Measurements from ENCODE around the gene CNPY1. TPM values are rescaled to one million over a fixed set of nuclear protein-coding genes. Genes with fewer than 3 reads are reported as not detected.
"Not testable (repeated sequence)": the region's sequence is repeated elsewhere in the genome, so short reads cannot be mapped to it uniquely, and the experiment has no call there.

CNPY1 gene
- total RNA-seq, 1 donor from 2014 or later = not detected

GRCh38 chr7:155521743-155522398 lies 24.5 kb downstream of the CNPY1 start:
- TF ChIP-seq, protein P1, sequence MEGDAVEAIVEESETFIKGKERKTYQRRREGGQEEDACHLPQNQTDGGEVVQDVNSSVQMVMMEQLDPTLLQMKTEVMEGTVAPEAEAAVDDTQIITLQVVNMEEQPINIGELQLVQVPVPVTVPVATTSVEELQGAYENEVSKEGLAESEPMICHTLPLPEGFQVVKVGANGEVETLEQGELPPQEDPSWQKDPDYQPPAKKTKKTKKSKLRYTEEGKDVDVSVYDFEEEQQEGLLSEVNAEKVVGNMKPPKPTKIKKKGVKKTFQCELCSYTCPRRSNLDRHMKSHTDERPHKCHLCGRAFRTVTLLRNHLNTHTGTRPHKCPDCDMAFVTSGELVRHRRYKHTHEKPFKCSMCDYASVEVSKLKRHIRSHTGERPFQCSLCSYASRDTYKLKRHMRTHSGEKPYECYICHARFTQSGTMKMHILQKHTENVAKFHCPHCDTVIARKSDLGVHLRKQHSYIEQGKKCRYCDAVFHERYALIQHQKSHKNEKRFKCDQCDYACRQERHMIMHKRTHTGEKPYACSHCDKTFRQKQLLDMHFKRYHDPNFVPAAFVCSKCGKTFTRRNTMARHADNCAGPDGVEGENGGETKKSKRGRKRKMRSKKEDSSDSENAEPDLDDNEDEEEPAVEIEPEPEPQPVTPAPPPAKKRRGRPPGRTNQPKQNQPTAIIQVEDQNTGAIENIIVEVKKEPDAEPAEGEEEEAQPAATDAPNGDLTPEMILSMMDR (IDR thresholded peaks at IDR 0.05; ENCODE audit: insufficient read depth, low read depth, low read length) = no peak
- no peak for TF ChIP-seq EZH2 (IDR thresholded peaks at IDR 0.05; ENCODE audit: insufficient read depth, low read length)
- H3K4me2 ChIP-seq (ENCODE audit: low read length) = no peak overlapping the region
- no peaks in the 10 kb centered on the region for H4K20me1 ChIP-seq (ENCODE audit: insufficient read depth, low read length)
- H3K36me3 ChIP-seq (ENCODE audit: insufficient read depth, low read length) = no peaks in the 10 kb centered on the region
- no peak overlapping the region for H3K4me3 ChIP-seq (ENCODE audit: insufficient read depth, low read depth, low read length)
- no peak for FAIRE-seq
- H3K79me2 ChIP-seq (ENCODE audit: insufficient read depth, low read length) = no peaks in the 10 kb centered on the region
- Mint-ChIP-seq H3K9me3 (ENCODE audit: unreplicated experiment) (peaks cover 6% of the 10 kb centered on the region), H3K27ac (ENCODE audit: unreplicated experiment) (no peak overlapping the region), H3K27me3 (ENCODE audit: low read depth, unreplicated experiment) (peaks cover 92% of the 10 kb centered on the region), H3K36me3 (ENCODE audit: low read depth, unreplicated experiment) (peaks cover 3% of the 10 kb centered on the region), H3K4me3 (ENCODE audit: unreplicated experiment) (no peak overlapping the region), H3K4me1 (ENCODE audit: low read depth, unreplicated experiment) (no peaks in the 10 kb centered on the region)
- H3K9me3 ChIP-seq (ENCODE audit: insufficient read depth, low read depth, low read length) = no peaks in the 10 kb centered on the region
- DNase-seq (ENCODE audit: low read depth) = no peak
- no peak overlapping the region for H3K9ac ChIP-seq (ENCODE audit: low read length)
- H3K27me3 ChIP-seq (ENCODE audit: insufficient read depth, low read length) = peaks cover 9% of the 10 kb centered on the region
- H2AFZ ChIP-seq (ENCODE audit: low read depth, low read length) = no peak overlapping the region
- no peak overlapping the region for H3K27ac ChIP-seq (ENCODE audit: low read depth, low read length)
- H3K4me1 ChIP-seq (ENCODE audit: insufficient read depth, low read length) = no peaks in the 10 kb centered on the region

- Mint-ChIP-seq H3K36me3 (ENCODE audit: low read depth, unreplicated experiment) (peaks cover 3% of the 10 kb centered on the region), H3K4me1 (ENCODE audit: low read depth, unreplicated experiment) (no peaks in the 10 kb centered on the region), H3K9me3 (ENCODE audit: unreplicated experiment) (peaks cover 6% of the 10 kb centered on the region), H3K4me3 (ENCODE audit: unreplicated experiment) (no peak overlapping the region), H3K27ac (ENCODE audit: unreplicated experiment) (no peak overlapping the region), H3K27me3 (ENCODE audit: low read depth, unreplicated experiment) (peaks cover 90% of the 10 kb centered on the region)
- H3K4me1 ChIP-seq (ENCODE audit: insufficient read depth, low read length) = no peaks in the 10 kb centered on the region
- no peak for TF ChIP-seq EZH2 (IDR thresholded peaks at IDR 0.05; ENCODE audit: insufficient read depth, low read length)
- TF ChIP-seq, protein P1 (IDR thresholded peaks at IDR 0.05; ENCODE audit: insufficient read depth, low read depth, low read length) = no peak
- H3K9ac ChIP-seq (ENCODE audit: low read length) = no peak overlapping the region
- H3K4me2 ChIP-seq (ENCODE audit: low read length) = no peak overlapping the region
- H2AFZ ChIP-seq (ENCODE audit: low read depth, low read length) = no peak overlapping the region
- DNase-seq (ENCODE audit: low read depth) (no peak), FAIRE-seq (no peak)
- no peak overlapping the region for H3K27ac ChIP-seq (ENCODE audit: low read depth, low read length)
- H3K27me3 ChIP-seq (ENCODE audit: insufficient read depth, low read length) = peaks cover 9% of the 10 kb centered on the region
- H3K4me3 ChIP-seq (ENCODE audit: insufficient read depth, low read depth, low read length) = no peak overlapping the region
- no peaks in the 10 kb centered on the region for H3K36me3 ChIP-seq (ENCODE audit: insufficient read depth, low read length)
- no peaks in the 10 kb centered on the region for H3K79me2 ChIP-seq (ENCODE audit: insufficient read depth, low read length)
- no peaks in the 10 kb centered on the region for H3K9me3 ChIP-seq (ENCODE audit: insufficient read depth, low read depth, low read length)
- no peaks in the 10 kb centered on the region for H4K20me1 ChIP-seq (ENCODE audit: insufficient read depth, low read length)
Observed at GRCh38 chr7:155521007-155521742, 25.2 kb downstream of the CNPY1 start.

DNA sequence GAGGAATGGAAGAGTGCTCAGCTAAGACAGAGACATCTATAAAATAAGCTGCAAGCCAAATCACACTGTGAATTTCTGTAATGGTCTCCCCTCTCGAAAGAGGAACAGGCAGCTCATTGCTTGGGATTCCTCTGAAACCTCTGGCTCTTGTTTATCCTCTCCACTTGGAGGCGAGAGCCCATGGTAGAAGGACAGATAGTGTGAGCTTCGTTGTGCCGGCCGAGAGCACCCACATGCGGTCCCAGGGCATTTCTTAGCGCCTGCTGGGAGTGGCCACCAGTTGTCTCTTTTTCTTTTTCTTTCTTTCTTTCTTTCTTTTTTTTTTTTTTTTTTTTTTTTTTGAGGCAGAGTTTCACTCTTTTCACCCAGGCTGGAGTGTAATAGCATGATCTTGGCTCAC lies 26.2 kb downstream of the CNPY1 start:
- no peaks in the 10 kb centered on the region for H3K4me1 Mint-ChIP-seq (ENCODE audit: low read depth, unreplicated experiment)
- no peak overlapping the region for H3K4me2 ChIP-seq (ENCODE audit: low read length)
- H3K4me1 ChIP-seq (ENCODE audit: insufficient read depth, low read length) = no peaks in the 10 kb centered on the region
- H3K4me3 ChIP-seq (ENCODE audit: insufficient read depth, low read depth, low read length) = no peak overlapping the region
- FAIRE-seq (no peak), DNase-seq (ENCODE audit: low read depth) (no peak)
- peaks cover 3% of the 10 kb centered on the region for H3K36me3 Mint-ChIP-seq (ENCODE audit: low read depth, unreplicated experiment)
- no peak overlapping the region for H2AFZ ChIP-seq (ENCODE audit: low read depth, low read length)
- H3K36me3 ChIP-seq (ENCODE audit: insufficient read depth, low read length) = no peaks in the 10 kb centered on the region
- H4K20me1 ChIP-seq (ENCODE audit: insufficient read depth, low read length) = no peaks in the 10 kb centered on the region
- H3K79me2 ChIP-seq (ENCODE audit: insufficient read depth, low read length) = no peaks in the 10 kb centered on the region
- H3K27ac Mint-ChIP-seq (ENCODE audit: unreplicated experiment) = no peak overlapping the region
- no peak overlapping the region for H3K27ac ChIP-seq (ENCODE audit: low read depth, low read length)
- peaks cover 6% of the 10 kb centered on the region for H3K27me3 ChIP-seq (ENCODE audit: insufficient read depth, low read length)
- H3K27me3 Mint-ChIP-seq (ENCODE audit: low read depth, unreplicated experiment) = peaks cover 89% of the 10 kb centered on the region
- H3K9ac ChIP-seq (ENCODE audit: low read length) = no peak overlapping the region
- peaks cover 9% of the 10 kb centered on the region for H3K9me3 Mint-ChIP-seq (ENCODE audit: unreplicated experiment)
- no peaks in the 10 kb centered on the region for H3K9me3 ChIP-seq (ENCODE audit: insufficient read depth, low read depth, low read length)
- no peak for TF ChIP-seq EZH2 (IDR thresholded peaks at IDR 0.05; ENCODE audit: insufficient read depth, low read length)
- TF ChIP-seq, protein P1 (IDR thresholded peaks at IDR 0.05; ENCODE audit: insufficient read depth, low read depth, low read length) = no peak
- H3K4me3 Mint-ChIP-seq (ENCODE audit: unreplicated experiment) = no peak overlapping the region

- peaks cover 88% of the 10 kb centered on the region for H3K27me3 Mint-ChIP-seq (ENCODE audit: low read depth, unreplicated experiment)
- FAIRE-seq; H3K9me3 Mint-ChIP-seq (ENCODE audit: unreplicated experiment): not testable (repeated sequence)
Observed at GRCh38 chr7:155519358-155519757, 27.0 kb downstream of the CNPY1 start.

More at GRCh38 chr7:155519358-155519757, 27.0 kb downstream of the CNPY1 start:
- not testable (repeated sequence) for H3K9me3 ChIP-seq (ENCODE audit: insufficient read depth, low read depth, low read length); H3K4me1 Mint-ChIP-seq (ENCODE audit: low read depth, unreplicated experiment); H3K36me3 Mint-ChIP-seq (ENCODE audit: low read depth, unreplicated experiment); H3K4me1 ChIP-seq (ENCODE audit: insufficient read depth, low read length); H3K27me3 ChIP-seq (ENCODE audit: insufficient read depth, low read length); H3K4me3 Mint-ChIP-seq (ENCODE audit: unreplicated experiment); H2AFZ ChIP-seq (ENCODE audit: low read depth, low read length); DNase-seq (ENCODE audit: low read depth); H4K20me1 ChIP-seq (ENCODE audit: insufficient read depth, low read length); H3K27ac ChIP-seq (ENCODE audit: low read depth, low read length); H3K36me3 ChIP-seq (ENCODE audit: insufficient read depth, low read length); H3K4me3 ChIP-seq (ENCODE audit: insufficient read depth, low read depth, low read length); H3K27ac Mint-ChIP-seq (ENCODE audit: unreplicated experiment); H3K79me2 ChIP-seq (ENCODE audit: insufficient read depth, low read length); H3K4me2 ChIP-seq (ENCODE audit: low read length); H3K9ac ChIP-seq (ENCODE audit: low read length)
